ENCODE results near the gene SND1.

Gene SND1

GRCh38 chr7:127865466-127865865 is 213.5 kb downstream of the SND1 start:
- no peak for DNase-seq (ENCODE audit: low read depth, low spot score)

- no peak for DNase-seq (ENCODE audit: low read depth, low spot score)
Observed at GRCh38 chr7:127870231-127870907, 218.4 kb downstream of the SND1 start.

GRCh38 chr7:127871226-127871625 is 219.2 kb downstream of the SND1 start:
- no peak for DNase-seq (ENCODE audit: low read depth, low spot score)

DNA sequence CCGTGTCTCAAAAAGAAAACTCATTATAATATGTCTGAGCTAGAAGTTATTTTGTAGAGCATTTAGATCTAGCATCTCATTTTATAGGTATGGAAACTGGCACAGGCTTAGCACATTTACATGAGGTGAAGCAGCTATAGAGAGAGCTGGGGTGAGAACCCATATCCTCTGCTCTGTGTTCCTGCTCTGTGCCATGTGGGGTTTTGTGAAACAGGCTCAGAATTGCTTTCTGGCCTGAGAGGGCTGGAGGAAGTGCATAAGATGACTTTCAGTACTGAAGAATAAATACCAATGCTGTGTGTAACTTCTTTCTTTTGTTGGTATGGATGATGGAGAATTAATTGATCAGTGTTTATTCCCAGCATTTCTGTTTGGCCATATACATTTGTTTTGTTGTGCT is 220.1 kb downstream of the SND1 start:
- DNase-seq (ENCODE audit: low read depth, low spot score), result no peak

GRCh38 chr7:127873151-127873550 is 221.2 kb downstream of the SND1 start:
- no peak for DNase-seq (ENCODE audit: low read depth, low spot score)

- no peak for DNase-seq (ENCODE audit: low read depth, low spot score)
Observed at GRCh38 chr7:127873715-127874636, 222.0 kb downstream of the SND1 start.

GRCh38 chr7:127874951-127875608 is 223.1 kb downstream of the SND1 start:
- DNase-seq (ENCODE audit: low read depth, low spot score), result no peak

DNA sequence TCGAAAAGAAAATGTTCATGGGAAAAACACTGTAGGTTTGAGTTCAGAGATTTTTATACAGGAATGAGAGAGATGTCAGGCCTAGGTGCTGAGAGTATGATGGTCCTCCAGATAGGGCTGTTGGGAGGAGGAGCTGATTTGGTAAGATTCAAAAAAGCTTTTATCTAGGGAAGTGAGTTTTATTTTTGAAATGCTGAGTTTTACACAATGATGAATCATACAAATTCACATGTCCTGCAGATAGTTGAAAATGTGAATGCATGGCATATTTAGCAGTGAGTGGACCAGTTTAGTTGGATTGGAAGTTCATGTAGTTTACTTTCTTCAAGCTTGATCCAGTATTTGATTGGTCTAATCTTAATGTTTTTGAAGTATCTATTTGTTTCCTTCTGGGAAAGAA is 224.4 kb downstream of the SND1 start:
- no peak for DNase-seq (ENCODE audit: low read depth, low spot score)

DNA sequence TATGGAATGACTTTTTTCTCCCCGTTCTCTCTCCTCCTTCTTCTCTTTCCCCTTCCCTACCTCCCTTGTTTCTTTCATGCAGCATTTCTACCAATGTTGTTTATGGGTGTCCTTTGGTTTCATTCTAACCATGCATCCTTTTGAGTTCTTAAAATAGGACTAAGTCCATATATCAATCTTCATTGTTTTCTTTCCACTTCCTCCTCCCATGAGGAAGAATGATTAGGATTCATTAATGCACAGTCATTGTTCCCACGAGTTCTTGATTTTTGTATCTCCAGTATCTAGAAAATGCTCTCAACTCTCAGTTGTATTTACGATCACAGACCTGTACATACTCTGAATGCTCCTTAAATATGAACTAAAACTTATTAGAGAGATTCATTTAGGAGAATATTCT is 226.0 kb downstream of the SND1 start:
- DNase-seq (ENCODE audit: low read depth, low spot score), result no peak

DNA sequence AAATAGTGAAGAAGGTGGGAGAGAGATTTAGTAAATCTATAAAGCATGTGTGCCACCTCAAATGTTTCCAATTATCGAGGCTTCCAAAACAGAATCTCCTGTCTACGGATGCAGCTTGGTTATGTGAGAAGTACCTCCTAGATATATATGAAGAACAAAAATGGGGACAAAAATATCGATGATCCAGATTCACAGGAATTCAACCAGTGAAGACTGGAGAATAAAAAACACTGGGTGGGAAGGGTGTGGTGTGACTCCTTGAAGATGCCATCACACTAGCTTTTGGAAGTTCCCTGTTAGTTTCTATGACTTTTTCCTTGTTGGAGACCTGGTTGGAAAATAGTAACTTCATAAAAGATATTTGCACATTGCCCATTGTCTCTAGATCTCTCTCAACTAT is 226.8 kb downstream of the SND1 start:
- no peak for DNase-seq (ENCODE audit: low read depth, low spot score)

DNA sequence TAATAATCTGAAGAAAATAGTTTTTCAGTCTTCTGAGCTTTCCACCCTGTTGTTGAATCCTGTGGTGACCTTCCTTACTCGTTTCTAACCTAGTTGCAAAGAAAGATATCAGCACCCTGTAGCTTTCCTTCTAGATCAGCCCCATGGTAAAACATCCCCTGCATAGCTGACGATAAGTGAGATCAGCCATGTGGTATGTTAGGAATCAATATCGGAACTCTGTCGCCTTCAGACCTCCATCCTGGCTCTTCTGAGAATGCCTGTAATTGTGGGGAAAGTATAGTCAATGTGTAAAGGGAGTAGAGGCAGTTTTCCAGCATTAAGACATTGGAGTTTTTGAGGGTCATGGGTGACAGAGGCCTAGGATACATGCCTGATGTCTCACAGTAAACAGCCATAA is 227.4 kb downstream of the SND1 start:
- no peak for DNase-seq (ENCODE audit: low read depth, low spot score)

- no peak for DNase-seq (ENCODE audit: low read depth, low spot score)
Observed at GRCh38 chr7:127879942-127880341, 227.9 kb downstream of the SND1 start.

- DNase-seq (ENCODE audit: low read depth, low spot score), result no peak
Observed at GRCh38 chr7:127880454-127880853, 228.5 kb downstream of the SND1 start.

DNA sequence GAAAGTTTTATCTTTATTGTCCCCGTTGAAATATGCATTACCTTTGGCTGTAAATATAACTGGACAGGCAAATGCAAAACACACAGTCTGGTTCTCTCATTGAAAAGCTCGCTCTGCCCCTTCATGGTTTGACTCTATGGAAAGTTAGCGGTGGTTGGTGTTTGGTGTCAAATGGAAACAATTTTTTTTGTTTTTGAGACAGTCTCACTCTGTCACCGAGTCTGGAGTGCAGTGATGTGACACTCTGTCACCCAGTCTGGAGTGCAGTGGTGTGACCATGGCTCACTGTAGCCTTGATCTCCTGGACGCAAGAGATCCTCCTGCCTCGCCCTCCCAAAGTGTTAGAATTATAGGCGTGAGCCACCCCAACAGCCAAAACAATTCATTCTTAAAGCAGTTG is 229.6 kb downstream of the SND1 start:
- no peak for DNase-seq (ENCODE audit: low read depth, low spot score)

GRCh38 chr7:127882313-127882920 is 230.4 kb downstream of the SND1 start:
- no peak for DNase-seq (ENCODE audit: low read depth, low spot score)

DNA sequence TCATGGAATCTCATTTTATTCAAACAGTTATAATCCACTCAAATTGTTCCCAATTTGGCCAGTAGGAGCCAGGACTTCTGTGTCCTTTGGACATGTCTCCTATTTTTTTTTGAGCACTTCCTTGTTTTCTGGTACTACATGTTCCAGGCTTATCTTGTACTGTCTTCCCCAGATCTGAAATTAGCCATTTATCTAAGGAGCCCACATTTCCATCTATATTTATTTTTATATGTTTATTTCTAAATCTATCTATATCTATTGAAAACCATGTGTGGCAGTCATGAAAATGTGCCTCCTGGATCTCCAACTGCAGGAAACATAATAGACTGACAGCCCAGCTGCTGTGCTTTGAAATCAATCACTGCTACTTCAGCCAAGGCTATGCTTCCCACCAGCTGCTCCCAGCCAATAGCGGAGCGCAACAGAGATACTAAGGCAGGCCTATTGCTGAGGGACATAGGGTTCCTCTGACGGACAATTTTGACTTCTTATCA is 232.1 kb downstream of the SND1 start:
- DNase-seq (ENCODE audit: low read depth, low spot score), result no peak

DNA sequence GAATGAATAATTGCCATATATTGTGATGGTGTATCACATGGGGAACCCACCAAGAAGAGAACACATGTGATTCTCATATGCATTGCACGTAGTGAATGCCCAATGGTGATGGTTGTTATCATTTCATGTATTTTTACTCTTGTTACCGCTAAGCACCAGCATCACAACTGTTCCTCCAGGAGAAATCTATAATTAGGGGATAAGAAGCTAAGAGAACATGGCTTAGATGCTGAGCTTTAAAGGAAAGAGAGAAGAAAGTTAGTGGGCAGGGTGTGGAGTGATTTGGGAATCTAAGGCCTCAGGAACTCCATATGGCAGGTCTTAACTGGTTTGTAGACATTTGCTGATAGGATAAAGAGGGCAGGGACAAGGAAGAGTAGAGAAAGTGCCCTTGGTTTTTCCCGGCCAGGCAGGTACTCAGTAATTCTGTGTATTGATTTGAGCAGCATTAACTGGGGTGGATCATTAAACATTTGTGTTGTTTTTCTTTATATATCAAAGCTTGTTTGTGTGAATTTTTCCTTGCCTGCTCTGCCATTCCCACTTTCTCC is 233.3 kb downstream of the SND1 start:
- DNase-seq (ENCODE audit: low read depth, low spot score), result no peak

GRCh38 chr7:127885843-127886242 is 233.8 kb downstream of the SND1 start:
- DNase-seq (ENCODE audit: low read depth, low spot score), result no peak

- no peak for DNase-seq (ENCODE audit: low read depth, low spot score)
Observed at GRCh38 chr7:127886248-127886647, 234.3 kb downstream of the SND1 start.

DNA sequence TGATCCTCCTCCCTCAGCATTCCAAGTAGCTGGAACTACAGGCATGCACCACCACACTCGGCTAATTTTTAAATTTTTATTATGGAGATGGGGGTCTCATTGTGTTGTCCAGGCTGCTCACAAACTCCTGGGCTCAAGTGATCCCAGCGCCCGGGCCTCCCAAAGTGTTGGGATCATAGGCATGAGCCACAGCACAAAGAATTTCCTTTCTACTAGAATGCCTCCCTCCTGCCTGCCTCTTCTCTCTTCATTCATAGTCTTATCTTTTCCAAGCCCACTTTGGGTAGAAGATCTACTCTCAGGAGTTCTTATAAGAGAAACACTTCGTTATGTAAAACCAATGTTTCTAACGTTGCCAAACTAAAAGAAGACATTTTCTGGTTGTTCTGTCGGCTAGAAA is 235.1 kb downstream of the SND1 start:
- DNase-seq (ENCODE audit: low read depth, low spot score), result no peak

- DNase-seq (ENCODE audit: low read depth, low spot score), result no peak
Observed at GRCh38 chr7:127887631-127888030, 235.6 kb downstream of the SND1 start.

DNA sequence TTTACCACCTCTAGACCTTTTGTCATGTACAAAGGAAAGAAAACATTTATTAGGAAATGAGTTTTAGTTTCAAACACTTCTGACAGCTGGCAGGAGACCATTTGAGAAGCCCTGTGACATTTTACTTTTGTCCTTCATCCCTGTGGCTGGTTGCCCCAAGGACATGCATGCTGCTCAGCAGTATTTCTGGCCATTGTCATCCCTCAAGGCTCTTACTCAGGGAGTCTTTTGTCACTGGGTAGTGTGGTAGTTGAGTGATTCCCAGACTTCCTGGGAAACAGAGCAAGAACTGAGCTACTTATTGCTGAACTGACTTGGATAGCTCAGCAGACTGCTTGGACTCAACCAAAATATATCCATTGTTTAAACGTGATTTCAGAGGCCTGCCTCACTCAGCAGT is 236.4 kb downstream of the SND1 start:
- no peak for DNase-seq (ENCODE audit: low read depth, low spot score)
